ENCODE measurements around the gene RAD51C. TPM values are rescaled to one million over a fixed set of nuclear protein-coding genes. Genes with fewer than 3 reads are reported as not detected.
A peak's percentile ranks its signal among the peaks of the same experiment; 100 is the strongest.
"Not testable (repeated sequence)": the region's sequence is repeated elsewhere in the genome, so short reads cannot be mapped to it uniquely, and the experiment has no call there.

RAD51C gene
- total and polyA plus RNA-seq, 5 donors from 2014 or later: 12.7 to 89.3 (median 53.9) TPM

- Histone ChIP-seq H3K9me3 (ENCODE audit: control insufficient read depth in 2 of 2, low read length in 2 of 2) (no peaks in the 10 kb centered on the region), H3K4me3 (ENCODE audit: low read depth, low read length) (no peak overlapping the region), H3K36me3 (ENCODE audit: control insufficient read depth, insufficient read depth, low read length) (no peaks in the 10 kb centered on the region), H3K4me1 (ENCODE audit: control insufficient read depth, insufficient read depth, low read length, poor library complexity, severe bottlenecking) (peaks cover 8% of the 10 kb centered on the region), H3K27me3 (ENCODE audit: control insufficient read depth, insufficient read depth, low read length) (no peaks in the 10 kb centered on the region), H3K27ac (ENCODE audit: insufficient read depth, low read length, poor library complexity, severe bottlenecking) (no peak overlapping the region)
- DNase-seq (no peak), ATAC-seq (ENCODE audit: low read depth in 2 of 2) (no peak)
- Mint-ChIP-seq H3K4me1 (peaks cover 9 to 18% (median 15%) of the 10 kb centered on the region in 4 donors), H3K36me3 (no peaks in the 10 kb centered on the region), H3K4me3 (no peak overlapping the region), H3K27ac (no peak overlapping the region), H3K9me3 (no peaks in the 10 kb centered on the region), H3K27me3 (peaks cover 4% of the 10 kb centered on the region)
These were observed 3.9 kb upstream of the RAD51C start for GRCh38 chr17:58688521-58688920.

DNA sequence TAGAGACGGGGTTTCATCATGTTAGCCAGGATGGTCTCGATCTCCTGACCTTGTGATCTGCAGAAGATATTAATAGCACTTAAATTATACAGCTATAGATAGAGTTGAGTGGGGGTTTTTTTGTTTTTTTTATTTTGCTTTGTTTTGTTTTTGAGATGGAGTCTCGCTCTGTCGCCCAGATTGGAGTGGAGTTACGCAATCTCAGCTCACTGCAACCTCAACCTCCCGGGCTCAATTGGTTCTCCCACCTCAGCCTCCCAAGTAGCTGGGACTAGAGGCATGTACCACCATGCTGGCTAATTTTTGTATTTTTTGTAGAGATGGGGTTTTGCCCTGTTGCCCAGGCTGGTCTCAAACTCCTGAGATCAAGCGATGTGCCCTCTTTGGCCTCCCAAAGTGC, 2.4 kb upstream of the RAD51C start:
- ATAC-seq (ENCODE audit: low read depth in 2 of 2): not testable (repeated sequence)

GRCh38 chr17:58691701-58692238, 632 bp upstream of the RAD51C start, which contains the start of gene TEX14:
Gene TEX14, minus strand, starts transcription at chr17:58692045. Its CDS starts 40,044 bp downstream, at chr17:58652001.
- Mint-ChIP-seq H3K9me3 (no peaks in the 10 kb centered on the region), H3K36me3 (peaks cover 7% of the 10 kb centered on the region), H3K27ac (peak within 1 kb of the TSS; percentile 91 to 98 (median 96)), H3K4me1 (peaks cover 21 to 37% (median 29%) of the 10 kb centered on the region in 4 donors), H3K27me3 (no peaks in the 10 kb centered on the region), H3K4me3 (peak within 1 kb of the TSS; percentile 93 to 96 (median 94))
- H3K27ac ChIP-seq (ENCODE audit: insufficient read depth, low read length, poor library complexity, severe bottlenecking): peak within 1 kb of the TSS; percentile 80
- DNase-seq (no peak), ATAC-seq (ENCODE audit: low read depth in 2 of 2) (no peak)
- peaks cover 18% of the 10 kb centered on the region for H3K4me1 ChIP-seq (ENCODE audit: control insufficient read depth, insufficient read depth, low read length, poor library complexity, severe bottlenecking)
- peaks cover 5% of the 10 kb centered on the region for H3K36me3 ChIP-seq (ENCODE audit: control insufficient read depth, insufficient read depth, low read length)
- no peaks in the 10 kb centered on the region for H3K9me3 ChIP-seq (ENCODE audit: control insufficient read depth in 2 of 2, low read length in 2 of 2)
- peak within 1 kb of the TSS; percentile 96 for H3K4me3 ChIP-seq (ENCODE audit: low read depth, low read length)
- no peaks in the 10 kb centered on the region for H3K27me3 ChIP-seq (ENCODE audit: control insufficient read depth, insufficient read depth, low read length)

More for the DNA sequence above, 2.4 kb upstream of the RAD51C start:
- H3K36me3 ChIP-seq (ENCODE audit: control insufficient read depth, insufficient read depth, low read length); H3K27me3 ChIP-seq (ENCODE audit: control insufficient read depth, insufficient read depth, low read length); H3K36me3 Mint-ChIP-seq; H3K4me3 ChIP-seq (ENCODE audit: low read depth, low read length); H3K27ac Mint-ChIP-seq; H3K27me3 Mint-ChIP-seq; H3K9me3 Mint-ChIP-seq; H3K27ac ChIP-seq (ENCODE audit: insufficient read depth, low read length, poor library complexity, severe bottlenecking); H3K9me3 ChIP-seq (ENCODE audit: control insufficient read depth in 2 of 2, low read length in 2 of 2); DNase-seq: not testable (repeated sequence)
- peak overlapping the region in 1 of 4 donors; percentile 43 for H3K4me3 Mint-ChIP-seq
- peaks cover 17 to 30% (median 22%) of the 10 kb centered on the region in 4 donors for H3K4me1 Mint-ChIP-seq
- H3K4me1 ChIP-seq (ENCODE audit: control insufficient read depth, insufficient read depth, low read length, poor library complexity, severe bottlenecking): peaks cover 18% of the 10 kb centered on the region

DNA sequence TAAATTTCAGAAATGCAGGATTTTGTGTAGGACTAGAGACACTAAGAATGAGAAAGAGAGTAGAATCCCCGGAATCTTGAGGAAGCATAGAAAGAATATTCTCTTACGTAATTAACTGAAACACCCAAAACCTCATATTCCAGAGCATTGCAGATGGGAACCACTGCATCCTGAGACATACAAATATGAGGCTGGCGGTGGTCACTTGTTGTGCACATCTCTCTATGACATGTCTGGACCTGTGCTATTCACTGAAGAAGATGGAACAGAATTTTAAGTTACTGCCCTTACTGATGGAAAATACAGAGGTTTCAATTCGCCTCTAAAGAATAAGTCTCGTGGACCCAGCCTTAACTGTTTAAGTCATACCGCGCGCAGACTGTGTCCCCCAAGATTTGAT, 806 bp downstream of the RAD51C start:
- H3K9me3 Mint-ChIP-seq: no peaks in the 10 kb centered on the region
- peaks cover 18% of the 10 kb centered on the region for H3K4me1 ChIP-seq (ENCODE audit: control insufficient read depth, insufficient read depth, low read length, poor library complexity, severe bottlenecking)
- peak overlapping the region; percentile 80 for H3K27ac ChIP-seq (ENCODE audit: insufficient read depth, low read length, poor library complexity, severe bottlenecking)
- peak overlapping the region; percentile 91 to 98 (median 96) for H3K27ac Mint-ChIP-seq
- H3K4me3 ChIP-seq (ENCODE audit: low read depth, low read length): peak overlapping the region; percentile 96
- H3K9me3 ChIP-seq (ENCODE audit: control insufficient read depth in 2 of 2, low read length in 2 of 2): no peaks in the 10 kb centered on the region
- H3K4me3 Mint-ChIP-seq: peak overlapping the region; percentile 93 to 96 (median 94)
- H3K27me3 Mint-ChIP-seq: no peaks in the 10 kb centered on the region
- H3K36me3 Mint-ChIP-seq: peaks cover 7% of the 10 kb centered on the region
- no peak for DNase-seq
- ATAC-seq (ENCODE audit: low read depth in 2 of 2): no peak
- H3K4me1 Mint-ChIP-seq: peaks cover 21 to 42% (median 31%) of the 10 kb centered on the region in 4 donors
- H3K36me3 ChIP-seq (ENCODE audit: control insufficient read depth, insufficient read depth, low read length): peaks cover 5% of the 10 kb centered on the region
- H3K27me3 ChIP-seq (ENCODE audit: control insufficient read depth, insufficient read depth, low read length): no peaks in the 10 kb centered on the region

DNA sequence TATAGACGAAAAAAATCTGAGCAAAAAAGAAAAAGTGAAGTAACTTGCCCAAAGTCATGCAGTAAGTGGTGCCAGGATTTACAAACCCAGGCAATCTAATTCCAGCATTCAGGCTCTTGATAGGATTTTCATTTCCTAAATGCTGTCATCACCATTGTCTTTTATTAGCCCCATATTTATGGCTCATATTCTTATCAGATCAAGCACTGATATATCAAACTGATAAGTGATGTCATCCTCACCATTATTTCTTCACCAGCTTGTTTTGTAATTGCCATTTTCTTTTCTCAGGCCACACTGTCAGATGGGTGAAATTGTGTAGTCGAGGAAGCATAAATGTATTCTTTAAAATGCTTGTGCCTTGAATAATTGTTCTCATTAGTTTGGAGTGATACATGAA, 1.3 kb downstream of the RAD51C start:
- no peak overlapping the region for H3K27ac ChIP-seq (ENCODE audit: insufficient read depth, low read length, poor library complexity, severe bottlenecking)
- no peaks in the 10 kb centered on the region for H3K27me3 ChIP-seq (ENCODE audit: control insufficient read depth, insufficient read depth, low read length)
- Mint-ChIP-seq H3K36me3 (peaks cover 7% of the 10 kb centered on the region), H3K4me1 (peaks cover 21 to 42% (median 31%) of the 10 kb centered on the region in 4 donors), H3K27ac (peak overlapping the region; percentile 91 to 98 (median 96)), H3K27me3 (no peaks in the 10 kb centered on the region), H3K4me3 (peak overlapping the region; percentile 93 to 96 (median 94)), H3K9me3 (no peaks in the 10 kb centered on the region)
- H3K36me3 ChIP-seq (ENCODE audit: control insufficient read depth, insufficient read depth, low read length): peaks cover 5% of the 10 kb centered on the region
- H3K4me1 ChIP-seq (ENCODE audit: control insufficient read depth, insufficient read depth, low read length, poor library complexity, severe bottlenecking): peaks cover 18% of the 10 kb centered on the region
- ATAC-seq (ENCODE audit: low read depth in 2 of 2) (no peak), DNase-seq (no peak)
- H3K4me3 ChIP-seq (ENCODE audit: low read depth, low read length): peak overlapping the region; percentile 96
- no peaks in the 10 kb centered on the region for H3K9me3 ChIP-seq (ENCODE audit: control insufficient read depth in 2 of 2, low read length in 2 of 2)

DNA sequence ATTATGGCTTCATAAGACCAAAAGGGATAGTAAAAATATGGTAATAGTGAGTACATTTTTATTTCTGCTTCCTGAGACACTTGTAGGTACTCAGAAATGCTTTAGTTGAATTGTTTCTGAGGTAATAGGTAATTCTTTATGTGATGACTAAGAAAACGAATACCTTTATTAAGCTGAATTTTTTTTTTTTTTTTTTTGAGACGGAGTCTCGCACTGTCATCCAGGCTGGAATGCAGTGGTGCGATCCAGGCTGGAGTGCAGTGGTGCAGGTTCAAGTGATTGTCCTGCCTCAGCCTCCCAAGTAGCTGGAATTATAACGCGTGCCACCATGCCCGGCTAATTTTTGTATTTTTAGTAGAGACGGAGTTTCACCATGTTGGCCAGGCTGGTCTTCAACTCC, 1.9 kb downstream of the RAD51C start:
- peak overlapping the region in 1 of 4 donors; percentile 81 for H3K4me3 Mint-ChIP-seq
- no peak for ATAC-seq (ENCODE audit: low read depth in 2 of 2)

DNA sequence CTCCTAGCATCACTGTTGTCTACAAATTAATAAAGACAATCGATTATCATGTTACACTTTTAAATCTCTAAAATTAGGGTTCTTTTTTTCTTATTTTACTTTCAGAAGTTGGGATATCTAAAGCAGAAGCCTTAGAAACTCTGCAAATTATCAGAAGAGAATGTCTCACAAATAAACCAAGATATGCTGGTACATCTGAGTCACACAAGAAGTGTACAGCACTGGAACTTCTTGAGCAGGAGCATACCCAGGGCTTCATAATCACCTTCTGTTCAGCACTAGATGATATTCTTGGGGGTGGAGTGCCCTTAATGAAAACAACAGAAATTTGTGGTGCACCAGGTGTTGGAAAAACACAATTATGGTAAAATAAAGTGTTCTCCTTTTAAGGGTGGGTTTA, 2.4 kb downstream of the RAD51C start:
- ATAC-seq (ENCODE audit: low read depth in 2 of 2) (no peak), DNase-seq (no peak)
- Histone ChIP-seq H3K9me3 (ENCODE audit: control insufficient read depth in 2 of 2, low read length in 2 of 2) (no peaks in the 10 kb centered on the region), H3K27ac (ENCODE audit: insufficient read depth, low read length, poor library complexity, severe bottlenecking) (no peak overlapping the region), H3K4me3 (ENCODE audit: low read depth, low read length) (peak overlapping the region; percentile 33), H3K36me3 (ENCODE audit: control insufficient read depth, insufficient read depth, low read length) (peaks cover 5% of the 10 kb centered on the region), H3K27me3 (ENCODE audit: control insufficient read depth, insufficient read depth, low read length) (no peaks in the 10 kb centered on the region), H3K4me1 (ENCODE audit: control insufficient read depth, insufficient read depth, low read length, poor library complexity, severe bottlenecking) (peaks cover 18% of the 10 kb centered on the region)
- H3K27me3 Mint-ChIP-seq: no peaks in the 10 kb centered on the region
- peaks cover 21 to 43% (median 31%) of the 10 kb centered on the region in 4 donors for H3K4me1 Mint-ChIP-seq
- H3K4me3 Mint-ChIP-seq: peak overlapping the region in 3 of 4 donors; percentile 5 to 81 (median 24)
- peaks cover 12% of the 10 kb centered on the region for H3K36me3 Mint-ChIP-seq
- H3K27ac Mint-ChIP-seq: peak overlapping the region in 1 of 3 donors; percentile 69
- no peaks in the 10 kb centered on the region for H3K9me3 Mint-ChIP-seq

More for the DNA sequence above, 1.9 kb downstream of the RAD51C start:
- Mint-ChIP-seq H3K9me3 (no peaks in the 10 kb centered on the region), H3K4me1 (peaks cover 21 to 42% (median 31%) of the 10 kb centered on the region in 4 donors), H3K27me3 (no peaks in the 10 kb centered on the region), H3K36me3 (peaks cover 8% of the 10 kb centered on the region), H3K27ac (no peak overlapping the region)
- H3K27me3 ChIP-seq (ENCODE audit: control insufficient read depth, insufficient read depth, low read length): no peaks in the 10 kb centered on the region
- peak overlapping the region; percentile 96 for H3K4me3 ChIP-seq (ENCODE audit: low read depth, low read length)
- no peak overlapping the region for H3K27ac ChIP-seq (ENCODE audit: insufficient read depth, low read length, poor library complexity, severe bottlenecking)
- peaks cover 5% of the 10 kb centered on the region for H3K36me3 ChIP-seq (ENCODE audit: control insufficient read depth, insufficient read depth, low read length)
- no peaks in the 10 kb centered on the region for H3K9me3 ChIP-seq (ENCODE audit: control insufficient read depth in 2 of 2, low read length in 2 of 2)
- H3K4me1 ChIP-seq (ENCODE audit: control insufficient read depth, insufficient read depth, low read length, poor library complexity, severe bottlenecking): peaks cover 18% of the 10 kb centered on the region
- no peak for DNase-seq

GRCh38 chr17:58699771-58700170, 7.4 kb downstream of the RAD51C start:
- Mint-ChIP-seq H3K36me3 (peaks cover 18% of the 10 kb centered on the region), H3K9me3 (no peaks in the 10 kb centered on the region), H3K27me3 (no peaks in the 10 kb centered on the region), H3K4me1 (peaks cover 4 to 25% (median 11%) of the 10 kb centered on the region in 4 donors), H3K4me3 (no peak overlapping the region), H3K27ac (no peak overlapping the region)
- DNase-seq: no peak
- H3K36me3 ChIP-seq (ENCODE audit: control insufficient read depth, insufficient read depth, low read length): peaks cover 22% of the 10 kb centered on the region
- H3K27me3 ChIP-seq (ENCODE audit: control insufficient read depth, insufficient read depth, low read length): no peaks in the 10 kb centered on the region
- H3K27ac ChIP-seq (ENCODE audit: insufficient read depth, low read length, poor library complexity, severe bottlenecking): no peak overlapping the region
- no peak overlapping the region for H3K4me3 ChIP-seq (ENCODE audit: low read depth, low read length)
- H3K9me3 ChIP-seq (ENCODE audit: control insufficient read depth in 2 of 2, low read length in 2 of 2): no peaks in the 10 kb centered on the region
- no peak for ATAC-seq (ENCODE audit: low read depth in 2 of 2)
- H3K4me1 ChIP-seq (ENCODE audit: control insufficient read depth, insufficient read depth, low read length, poor library complexity, severe bottlenecking): no peaks in the 10 kb centered on the region
